ENCODE measurements around the gene HOXB3. TPM values are rescaled to one million over a fixed set of nuclear protein-coding genes. Genes with fewer than 3 reads are reported as not detected.

The HOXB3 gene
- total RNA-seq, 4 donors from 2014 or later = 10.6 to 30.0 (median 18.0) TPM

DNA sequence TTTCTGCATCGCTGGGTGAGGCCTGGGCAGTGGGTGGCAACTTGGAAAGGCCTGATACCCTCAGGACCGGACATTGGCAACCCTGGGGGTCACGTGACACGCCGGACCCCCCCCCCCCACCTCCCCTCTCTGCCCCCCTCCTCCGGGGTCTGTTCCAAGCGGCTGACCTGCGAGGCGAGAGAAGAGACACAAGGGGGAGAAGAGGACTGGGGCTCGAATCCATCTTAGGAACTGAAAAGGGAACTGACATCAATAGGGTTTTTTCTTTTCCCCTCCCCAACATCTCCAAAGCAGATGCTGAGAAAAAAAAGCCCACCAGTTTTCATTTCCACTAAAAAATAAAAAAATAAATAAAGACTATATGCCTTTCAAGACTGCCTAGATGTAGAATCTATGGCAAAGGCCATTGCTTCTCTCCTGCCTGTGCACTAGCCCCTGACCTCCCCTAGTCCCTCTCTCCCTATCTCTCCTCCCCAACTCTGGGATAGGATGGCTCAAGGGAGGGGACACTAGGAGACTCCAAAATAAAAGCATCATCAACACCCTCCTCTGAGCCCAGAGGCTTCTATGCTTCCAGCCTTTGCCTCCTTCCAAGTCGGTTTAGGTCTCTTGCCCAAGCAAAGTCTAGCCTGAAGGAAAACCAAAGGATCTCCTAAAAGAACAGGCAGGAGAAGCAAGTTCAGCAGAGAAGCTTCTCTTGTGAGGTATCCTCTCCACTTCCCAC lies 37.4 kb downstream of the HOXB3 start:
- no peak overlapping the region for H3K4me3 ChIP-seq
- H3K27ac ChIP-seq = no peak overlapping the region
- intact Hi-C loops (cut with DNase I; ENCODE audit: low total_unique reads) = no loop called here
- H3K4me1 ChIP-seq = peaks cover 8 to 10% of the 10 kb centered on the region in 2 donors
- no peaks in the 10 kb centered on the region for H3K36me3 ChIP-seq
- DNase-seq = no peak
- H3K9me3 ChIP-seq = no peaks in the 10 kb centered on the region
- H3K27me3 ChIP-seq = no peaks in the 10 kb centered on the region
- TF ChIP-seq POLR2A (IDR thresholded peaks at IDR 0.05) = no peak
- TF ChIP-seq, protein P1, sequence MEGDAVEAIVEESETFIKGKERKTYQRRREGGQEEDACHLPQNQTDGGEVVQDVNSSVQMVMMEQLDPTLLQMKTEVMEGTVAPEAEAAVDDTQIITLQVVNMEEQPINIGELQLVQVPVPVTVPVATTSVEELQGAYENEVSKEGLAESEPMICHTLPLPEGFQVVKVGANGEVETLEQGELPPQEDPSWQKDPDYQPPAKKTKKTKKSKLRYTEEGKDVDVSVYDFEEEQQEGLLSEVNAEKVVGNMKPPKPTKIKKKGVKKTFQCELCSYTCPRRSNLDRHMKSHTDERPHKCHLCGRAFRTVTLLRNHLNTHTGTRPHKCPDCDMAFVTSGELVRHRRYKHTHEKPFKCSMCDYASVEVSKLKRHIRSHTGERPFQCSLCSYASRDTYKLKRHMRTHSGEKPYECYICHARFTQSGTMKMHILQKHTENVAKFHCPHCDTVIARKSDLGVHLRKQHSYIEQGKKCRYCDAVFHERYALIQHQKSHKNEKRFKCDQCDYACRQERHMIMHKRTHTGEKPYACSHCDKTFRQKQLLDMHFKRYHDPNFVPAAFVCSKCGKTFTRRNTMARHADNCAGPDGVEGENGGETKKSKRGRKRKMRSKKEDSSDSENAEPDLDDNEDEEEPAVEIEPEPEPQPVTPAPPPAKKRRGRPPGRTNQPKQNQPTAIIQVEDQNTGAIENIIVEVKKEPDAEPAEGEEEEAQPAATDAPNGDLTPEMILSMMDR (IDR thresholded peaks at IDR 0.05) = no peak

DNA sequence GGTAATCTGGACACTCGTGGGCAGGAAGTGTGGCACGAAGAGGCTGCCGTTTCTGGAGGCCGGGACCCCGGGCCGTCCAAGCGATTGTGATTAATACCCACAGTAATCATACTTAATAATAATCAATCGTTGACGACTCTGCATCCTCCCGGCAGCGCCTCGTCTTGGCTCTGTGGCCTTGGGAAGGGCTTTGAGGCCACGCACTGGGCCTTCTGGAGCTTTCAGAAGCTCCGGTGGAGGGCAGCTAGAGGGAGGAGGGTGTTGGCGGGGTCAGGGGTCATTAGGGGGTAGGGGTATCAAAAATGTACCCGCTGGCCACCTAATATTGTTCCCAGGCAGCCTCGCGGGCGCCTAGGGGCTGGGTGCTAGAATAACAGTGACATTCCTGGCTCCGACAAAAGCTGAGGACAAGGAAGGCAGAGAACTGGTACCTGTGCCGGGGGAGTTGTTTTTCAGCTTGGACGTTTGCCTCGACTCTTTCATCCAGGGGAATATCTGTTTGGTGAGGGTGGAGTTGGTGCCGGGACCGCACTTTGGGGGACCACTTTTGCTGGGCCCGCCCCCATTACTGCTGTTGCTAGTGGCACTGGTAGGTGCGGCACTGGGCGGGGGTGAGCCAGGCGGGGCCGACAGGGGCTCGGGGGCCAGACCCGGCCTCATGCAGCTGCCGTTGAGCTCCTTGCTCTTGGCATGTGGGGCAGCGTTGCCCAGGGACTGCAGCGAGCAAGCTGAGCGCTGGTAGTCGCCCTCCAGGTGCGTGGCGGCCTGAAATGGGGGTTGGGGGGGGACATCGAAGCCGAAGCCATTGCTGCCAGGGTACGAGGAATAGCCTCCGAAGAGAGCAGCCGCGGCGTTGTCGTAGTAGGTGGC lies 38.2 kb downstream of the HOXB3 start:
- Histone ChIP-seq H3K4me1 (peaks cover 6 to 8% of the 10 kb centered on the region in 2 donors), H3K9me3 (no peaks in the 10 kb centered on the region), H3K4me3 (no peak overlapping the region), H3K36me3 (no peaks in the 10 kb centered on the region), H3K27ac (no peak overlapping the region), H3K27me3 (no peaks in the 10 kb centered on the region)
- intact Hi-C loops (cut with DNase I; ENCODE audit: low total_unique reads) = no loop called here
- no peak for DNase-seq
- TF ChIP-seq, protein P1 (IDR thresholded peaks at IDR 0.05) = no peak
- TF ChIP-seq POLR2A (IDR thresholded peaks at IDR 0.05) = no peak

DNA sequence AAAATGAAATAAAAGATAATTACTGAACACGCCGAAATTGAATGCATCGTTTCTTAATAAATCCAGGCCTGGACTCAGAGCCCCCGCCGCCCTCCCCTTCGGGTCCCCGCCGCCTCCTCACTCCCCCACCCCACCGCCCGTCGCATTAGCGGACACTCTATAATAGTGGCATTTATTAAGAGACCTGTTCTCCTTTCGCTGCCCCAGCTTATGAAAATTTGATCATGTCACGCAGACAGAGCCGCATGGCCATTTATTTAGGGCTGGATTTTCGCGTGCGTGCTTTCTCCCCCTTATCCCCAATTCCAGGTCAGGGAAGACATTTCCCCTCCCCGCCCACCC lies 38.9 kb downstream of the HOXB3 start:
- Histone ChIP-seq H3K27me3 (no peaks in the 10 kb centered on the region), H3K9me3 (no peaks in the 10 kb centered on the region), H3K4me1 (peaks cover 6 to 7% of the 10 kb centered on the region in 2 donors), H3K36me3 (no peaks in the 10 kb centered on the region), H3K27ac (no peak overlapping the region), H3K4me3 (no peak overlapping the region)
- TF ChIP-seq POLR2A (IDR thresholded peaks at IDR 0.05) = no peak
- TF ChIP-seq, protein P1 (IDR thresholded peaks at IDR 0.05) = no peak
- intact Hi-C loops (cut with DNase I; ENCODE audit: low total_unique reads) = no loop called here
- no peak for DNase-seq

DNA sequence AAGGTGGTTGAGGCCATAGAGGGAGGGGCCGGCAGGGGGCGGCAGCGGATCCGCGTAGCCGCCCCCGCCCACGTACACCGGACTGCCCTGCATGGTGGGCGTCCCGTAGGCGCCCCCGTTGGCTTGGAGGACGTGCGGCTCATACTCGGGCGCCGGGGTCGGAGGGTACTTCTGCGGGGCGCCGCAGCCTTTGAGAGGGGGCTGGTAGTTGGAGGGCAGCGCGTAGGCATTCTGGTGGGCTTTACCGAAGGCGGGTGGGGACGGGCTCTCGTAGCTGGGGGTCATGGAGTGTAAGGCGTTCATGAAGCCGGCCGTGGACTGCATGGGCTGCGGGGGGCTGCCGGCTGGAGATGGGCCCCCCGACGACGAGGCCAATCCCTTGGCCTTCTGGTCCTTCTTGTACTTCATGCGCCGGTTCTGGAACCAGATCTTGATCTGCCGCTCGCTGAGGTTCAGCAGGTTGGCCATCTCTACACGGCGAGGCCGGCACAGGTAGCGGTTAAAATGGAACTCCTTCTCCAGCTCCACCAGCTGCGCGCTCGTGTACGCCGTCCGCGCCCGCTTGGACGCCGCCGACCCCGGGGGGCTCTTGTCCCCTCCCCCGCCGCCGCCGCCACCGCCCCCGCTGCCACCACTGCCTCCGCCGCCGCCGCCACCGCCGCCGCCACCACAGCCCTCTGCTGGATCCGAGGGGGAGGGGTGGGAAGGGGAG lies 39.4 kb downstream of the HOXB3 start:
- no peaks in the 10 kb centered on the region for H3K36me3 ChIP-seq
- intact Hi-C loops (cut with DNase I; ENCODE audit: low total_unique reads) = no loop called here
- no peak for DNase-seq
- peaks cover 9% of the 10 kb centered on the region in 2 donors for H3K4me1 ChIP-seq
- H3K27me3 ChIP-seq = no peaks in the 10 kb centered on the region
- TF ChIP-seq, protein P1 (IDR thresholded peaks at IDR 0.05) = no peak
- no peak for TF ChIP-seq POLR2A (IDR thresholded peaks at IDR 0.05)
- H3K27ac ChIP-seq = no peak overlapping the region
- H3K4me3 ChIP-seq = no peak overlapping the region
- H3K9me3 ChIP-seq = no peaks in the 10 kb centered on the region
